H9 (cell line): ENCODE data around the gene STIM2. TPM values are rescaled to one million over a fixed set of nuclear protein-coding genes. Genes with fewer than 3 reads are reported as not detected.

Source experiments
- DNase-seq: peaks from one replicate; pipeline ENCODE4 v3.0.0-alpha.2; 2017
- H2AFZ ChIP-seq: one replicate; pipeline ENCODE4 v1.6.1; 2013; ENCODE audit warnings: mild to moderate bottlenecking, low read length, control low read depth, moderate library complexity
- H2AK5ac ChIP-seq: 2 replicates; pipeline ENCODE4 v1.6.1; 2013; ENCODE audit warnings: low read length, control low read depth, mixed read lengths; ENCODE audit not compliant: insufficient read length
- H2BK120ac ChIP-seq: one replicate; pipeline ENCODE4 v1.6.1; 2013; ENCODE audit warnings: low read depth, mild to moderate bottlenecking, low read length, control low read depth, inconsistent platforms; ENCODE audit not compliant: poor library complexity, severe bottlenecking
- H2BK12ac ChIP-seq: 2 replicates; pipeline ENCODE4 v1.6.1; 2013; ENCODE audit warnings: low read length, control low read depth, mixed read lengths, low read depth; ENCODE audit not compliant: insufficient read length
- H2BK15ac ChIP-seq: 2 replicates; pipeline ENCODE4 v1.6.1; 2013; ENCODE audit warnings: low read depth, low read length, control low read depth
- H2BK20ac ChIP-seq: one replicate; pipeline ENCODE4 v1.6.1; 2013; ENCODE audit warnings: low read depth, mild to moderate bottlenecking, low read length, control low read depth, inconsistent platforms; ENCODE audit not compliant: poor library complexity, severe bottlenecking
- H2BK5ac ChIP-seq: 2 replicates; pipeline ENCODE4 v1.6.1; 2013; ENCODE audit warnings: low read length, control low read depth, mixed read lengths; ENCODE audit not compliant: insufficient read length
- H3K14ac ChIP-seq: 2 replicates; pipeline ENCODE4 v1.6.1; 2013; ENCODE audit warnings: low read length, control low read depth; ENCODE audit not compliant: insufficient read depth
- H3K18ac ChIP-seq: 2 replicates; pipeline ENCODE4 v1.6.1; 2013; ENCODE audit warnings: low read depth, mild to moderate bottlenecking, mixed read lengths, low read length, control low read depth; ENCODE audit not compliant: insufficient read length
- H3K23ac ChIP-seq: 2 replicates; pipeline ENCODE4 v1.6.1; 2013; ENCODE audit warnings: low read length, control low read depth, mixed read lengths, low read depth; ENCODE audit not compliant: insufficient read length
- H3K23me2 ChIP-seq: 2 replicates; pipeline ENCODE4 v1.6.1; 2013; ENCODE audit warnings: low read depth, mild to moderate bottlenecking, mixed read lengths, low read length, control low read depth; ENCODE audit not compliant: insufficient read length, poor library complexity, severe bottlenecking
- H3K27ac ChIP-seq: 2 replicates; pipeline ENCODE4 v1.5.1; 2013; ENCODE audit warnings: low read length, control low read depth, mixed read lengths, low read depth; ENCODE audit not compliant: insufficient read length
- H3K27me3 ChIP-seq: 2 replicates; pipeline ENCODE4 v1.6.1; 2013; ENCODE audit warnings: low read length, control low read depth, inconsistent platforms; ENCODE audit not compliant: insufficient read depth
- H3K4ac ChIP-seq: 2 replicates; pipeline ENCODE4 v1.6.1; 2013; ENCODE audit warnings: low read depth, mild to moderate bottlenecking, control low read depth, inconsistent platforms, low read length, moderate library complexity
- H3K4me1 ChIP-seq: 2 replicates; pipeline ENCODE4 v1.6.1; 2013; ENCODE audit warnings: low read length, control low read depth, inconsistent platforms; ENCODE audit not compliant: insufficient read depth
- H3K4me2 ChIP-seq: 2 replicates; pipeline ENCODE4 v1.6.1; 2013; ENCODE audit warnings: low read length, control low read depth, mixed read lengths; ENCODE audit not compliant: insufficient read length, insufficient read depth
- H3K56ac ChIP-seq: 2 replicates; pipeline ENCODE4 v1.6.1; 2013; ENCODE audit warnings: low read depth, mild to moderate bottlenecking, mixed read lengths, low read length, control low read depth; ENCODE audit not compliant: insufficient read length
- H3K79me1 ChIP-seq: 2 replicates; pipeline ENCODE4 v1.6.1; 2013; ENCODE audit warnings: low read depth, mild to moderate bottlenecking, moderate library complexity, low read length, control low read depth, inconsistent platforms; ENCODE audit not compliant: insufficient read depth, poor library complexity, severe bottlenecking
- H3K79me2 ChIP-seq: 2 replicates; pipeline ENCODE4 v1.6.1; 2013; ENCODE audit warnings: low read length, control low read depth, inconsistent platforms; ENCODE audit not compliant: insufficient read depth
- H3K9ac ChIP-seq: 2 replicates; pipeline ENCODE4 v1.6.1; 2013; ENCODE audit warnings: low read length, control low read depth, mixed read lengths; ENCODE audit not compliant: insufficient read length; ENCODE audit errors: extremely low read depth
- H3K9me3 ChIP-seq: one replicate; pipeline ENCODE4 v1.6.1; 2013; ENCODE audit warnings: low read depth, low read length, inconsistent platforms; ENCODE audit not compliant: control insufficient read depth
- H3T11ph ChIP-seq: one replicate; pipeline ENCODE4 v1.6.1; 2013; ENCODE audit warnings: mild to moderate bottlenecking, low read length, control low read depth, inconsistent platforms
- H4K20me1 ChIP-seq: one replicate; pipeline ENCODE4 v1.6.1; 2013; ENCODE audit not compliant: control insufficient read depth, insufficient read length, insufficient read depth
- H4K5ac ChIP-seq: 2 replicates; pipeline ENCODE4 v1.6.1; 2013; ENCODE audit warnings: low read depth, mild to moderate bottlenecking, mixed read lengths, low read length, control low read depth; ENCODE audit not compliant: insufficient read length
- H4K8ac ChIP-seq: replicated peaks from 2 replicates; pipeline ENCODE4 v1.6.1; 2013; ENCODE audit warnings: low read length, control low read depth, mixed read lengths, low read depth; ENCODE audit not compliant: insufficient read length
- H4K91ac ChIP-seq: 2 replicates; pipeline ENCODE4 v1.6.1; 2013; ENCODE audit warnings: low read depth, mild to moderate bottlenecking, moderate library complexity, mixed read lengths, low read length, control low read depth; ENCODE audit not compliant: insufficient read length
- H3K27ac Mint-ChIP-seq, 3 experiments: 2 replicates in 2 of 3; 3 replicates in 1 of 3; pipeline ENCODE4 v1.8.0; 2020 to 2021; ENCODE audit warnings: mixed read lengths in 3 of 3, mild to moderate bottlenecking in 1 of 3, moderate library complexity in 1 of 3
- H3K27me3 Mint-ChIP-seq: 2 replicates; pipeline ENCODE4 v1.8.0; 2021; ENCODE audit warnings: low read depth, mild to moderate bottlenecking, moderate library complexity, mixed read lengths
- H3K36me3 Mint-ChIP-seq, 3 experiments: 2 replicates in 2 of 3; 3 replicates in 1 of 3; pipeline ENCODE4 v1.8.0; 2020 to 2021; ENCODE audit warnings: low read depth in 3 of 3, mixed read lengths in 3 of 3; ENCODE audit not compliant: insufficient read depth in 1 of 3
- H3K4me1 Mint-ChIP-seq, 2 experiments: 2 replicates each; pipeline ENCODE4 v1.8.0; 2020; ENCODE audit warnings: mixed read lengths in 2 of 2
- H3K4me3 Mint-ChIP-seq, 2 experiments: 2 replicates in 1 of 2; 3 replicates in 1 of 2; pipeline ENCODE4 v1.8.0; 2020 to 2021; ENCODE audit warnings: mild to moderate bottlenecking in 2 of 2, mixed read lengths in 2 of 2, moderate library complexity in 1 of 2
- H3K9me3 Mint-ChIP-seq, 2 experiments: 2 replicates in 1 of 2; 3 replicates in 1 of 2; pipeline ENCODE4 v1.8.0; 2020; ENCODE audit warnings: mild to moderate bottlenecking in 2 of 2, mixed read lengths in 2 of 2, moderate library complexity in 1 of 2
- WGBS: extraction: QIAGEN DNeasy Blood & Tissue Kit; methylation state at CpG from one replicate; pipeline ENCODE4 v1.1.7; 2013; ENCODE audit warnings: missing lambda C conversion rate, low lambda C conversion rate, mixed read lengths; ENCODE audit not compliant: insufficient read length; ENCODE audit errors: extremely low coverage; 5-methylcytosine and 5-hydroxymethylcytosine counted together
- total RNA-seq: library from RNA; stranded (reverse); gene quantifications from 2 replicates; pipeline ENCODE4 v1.2.1, GENCODE V29; 2021
- TF ChIP-seq, protein P1 (sequence below): fragments of 200-600 bp; sonication (generic); conservative IDR thresholded peaks from 3 replicates; pipeline ENCODE4 v1.8.0; 2021; ENCODE audit warnings: antibody characterized with exemption, mild to moderate bottlenecking

STIM2 gene
- total RNA-seq, 1 experiment from 2014 or later: 26.2 TPM

DNA sequence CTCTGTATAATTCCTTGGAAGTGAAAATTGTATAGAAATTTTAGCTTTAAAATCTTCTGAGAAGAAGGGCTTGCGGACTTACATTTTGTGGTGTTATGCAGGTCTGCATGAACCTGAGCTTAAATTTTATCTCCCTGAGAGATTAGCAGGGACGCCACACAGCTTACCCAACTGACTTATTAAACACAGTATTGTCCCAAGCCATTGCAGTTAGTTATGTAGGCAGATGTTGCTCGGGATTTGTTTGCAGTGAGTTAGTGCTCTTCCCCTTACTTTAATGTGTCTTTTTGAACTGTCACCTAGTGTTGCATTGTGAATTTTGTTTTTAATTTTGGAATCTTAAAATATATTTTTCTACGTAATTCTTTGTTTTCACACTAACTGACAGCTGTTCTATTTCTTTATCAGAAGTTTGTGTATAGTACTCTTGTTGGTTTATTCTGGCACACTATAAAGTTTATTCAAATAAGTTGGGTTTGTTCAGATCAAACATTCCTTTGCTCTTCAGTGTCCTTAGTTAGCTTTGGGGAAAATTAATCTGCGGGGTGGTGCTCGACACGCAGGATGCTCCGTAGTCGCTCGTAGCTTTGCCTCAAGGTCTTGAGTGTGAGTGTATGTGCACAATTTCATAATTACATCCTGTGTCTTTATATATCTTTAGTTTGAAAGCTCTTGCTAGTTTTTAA, 145.4 kb downstream of the STIM2 start:
- Histone ChIP-seq H3K79me1 (no peaks in the 10 kb centered on the region), H3K27me3 (no peaks in the 10 kb centered on the region), H3K4me2 (no peak overlapping the region), H4K5ac (no peak overlapping the region), H2BK120ac (no peak overlapping the region), H2BK20ac (no peak overlapping the region), H3K9ac (no peak overlapping the region), H2AK5ac (no peak overlapping the region), H3K14ac (no peak overlapping the region), H3K18ac (no peak overlapping the region), H3K23ac (no peak overlapping the region), H3K56ac (no peak overlapping the region), H3K4ac (no peak overlapping the region), H2BK12ac (no peak overlapping the region), H3K4me1 (peaks cover 2% of the 10 kb centered on the region; the same call in 1 of the 2 replicates), H4K91ac (no peak overlapping the region), H4K8ac (no peak overlapping the region), H3K9me3 (no peaks in the 10 kb centered on the region), H3T11ph (no peak overlapping the region), H3K79me2 (no peaks in the 10 kb centered on the region), H2AFZ (no peak overlapping the region), H4K20me1 (no peaks in the 10 kb centered on the region), H3K27ac (no peak overlapping the region), H2BK5ac (no peak overlapping the region), H2BK15ac (no peak overlapping the region), H3K23me2 (no peaks in the 10 kb centered on the region)
- Mint-ChIP-seq H3K27ac (no peak overlapping the region), H3K9me3 (no peaks in the 10 kb centered on the region; a peak in 1 of 5 replicates), H3K4me3 (no peak overlapping the region), H3K27me3 (no peaks in the 10 kb centered on the region), H3K36me3 (no peaks in the 10 kb centered on the region; a peak in 1 of 7 replicates), H3K4me1 (peaks cover 9 to 11% of the 10 kb centered on the region in 2 experiments)
- no CpG with 5 or more reads among the region's 10 CpGs for WGBS
- TF ChIP-seq, protein P1, sequence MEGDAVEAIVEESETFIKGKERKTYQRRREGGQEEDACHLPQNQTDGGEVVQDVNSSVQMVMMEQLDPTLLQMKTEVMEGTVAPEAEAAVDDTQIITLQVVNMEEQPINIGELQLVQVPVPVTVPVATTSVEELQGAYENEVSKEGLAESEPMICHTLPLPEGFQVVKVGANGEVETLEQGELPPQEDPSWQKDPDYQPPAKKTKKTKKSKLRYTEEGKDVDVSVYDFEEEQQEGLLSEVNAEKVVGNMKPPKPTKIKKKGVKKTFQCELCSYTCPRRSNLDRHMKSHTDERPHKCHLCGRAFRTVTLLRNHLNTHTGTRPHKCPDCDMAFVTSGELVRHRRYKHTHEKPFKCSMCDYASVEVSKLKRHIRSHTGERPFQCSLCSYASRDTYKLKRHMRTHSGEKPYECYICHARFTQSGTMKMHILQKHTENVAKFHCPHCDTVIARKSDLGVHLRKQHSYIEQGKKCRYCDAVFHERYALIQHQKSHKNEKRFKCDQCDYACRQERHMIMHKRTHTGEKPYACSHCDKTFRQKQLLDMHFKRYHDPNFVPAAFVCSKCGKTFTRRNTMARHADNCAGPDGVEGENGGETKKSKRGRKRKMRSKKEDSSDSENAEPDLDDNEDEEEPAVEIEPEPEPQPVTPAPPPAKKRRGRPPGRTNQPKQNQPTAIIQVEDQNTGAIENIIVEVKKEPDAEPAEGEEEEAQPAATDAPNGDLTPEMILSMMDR: no peak
- DNase-seq: no peak
